BJ (cell line): ENCODE measurements around the gene PTGES. TPM values are rescaled to one million over a fixed set of nuclear protein-coding genes. Genes with fewer than 3 reads are reported as not detected.

Experiments
- CTCF ChIA-PET: fragments of 350-600 bp; formaldehyde crosslinking; extraction: SDS; loops from one replicate; lab custom pipeline; 2021; ENCODE audit warnings: antibody characterized with exemption, inconsistent platforms; lab: Yijun Ruan, JAX
- POLR2A ChIA-PET: fragments of 300-600 bp; sonication (Branson Sonifier 250); formaldehyde crosslinking; extraction: SDS; loops from one replicate; lab custom pipeline; 2021; ENCODE audit warnings: antibody characterized with exemption; lab: Charles Lee
- DNase-seq: peaks from one replicate; pipeline ENCODE4 v3.0.0-alpha.2; 2011; ENCODE audit warnings: low read depth
- H3K27me3 ChIP-seq: 2 replicates; pipeline ENCODE4 v1.6.0; 2011; ENCODE audit warnings: low read length; ENCODE audit not compliant: control insufficient read depth, insufficient read depth
- H3K36me3 ChIP-seq: 2 replicates; pipeline ENCODE4 v1.5.1; 2011; ENCODE audit warnings: low read length; ENCODE audit not compliant: control insufficient read depth, insufficient read depth
- H3K4me3 ChIP-seq: 2 replicates; pipeline ENCODE4 v1.5.1; 2011; ENCODE audit warnings: low read depth, mild to moderate bottlenecking, control low read depth, low read length
- polyA plus RNA-seq: library from polyadenylated mRNA; depleted of rRNA; stranded (reverse); fragments of >200 nt; gene quantifications from 2 replicates; pipeline ENCODE4 v1.2.3, GENCODE V29; 2011
- TF ChIP-seq, protein P1 (sequence below): IDR thresholded peaks from 2 replicates; pipeline ENCODE4 v1.5.1; 2011; ENCODE audit warnings: low read depth, mild to moderate bottlenecking, control low read depth, inconsistent platforms, low read length, moderate library complexity; ENCODE audit not compliant: insufficient read depth

The PTGES gene
- polyA plus RNA-seq, 1 experiment, result 16.4 TPM

DNA sequence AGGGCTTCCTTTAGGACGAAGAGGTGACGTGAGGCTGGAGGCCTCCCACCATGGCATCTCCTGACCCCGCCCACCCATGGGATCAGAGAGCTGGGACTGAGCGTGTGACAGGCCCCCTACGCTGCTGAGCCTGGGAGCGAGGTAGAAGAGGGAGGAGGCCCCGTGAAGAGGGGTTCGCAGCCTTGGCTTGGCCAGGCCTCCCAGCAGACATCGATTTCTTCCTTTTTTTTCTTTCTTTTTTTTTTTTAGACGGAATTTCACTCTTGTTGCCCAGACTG is 39.5 kb downstream of the PTGES start:
- CTCF ChIA-PET, result interaction anchor here (0.7 to 5.3 kb wide), 6 partner anchors 10 to 71 kb away, joined by 3 to 60 read pairs (median 5); partner anchors contain the start of gene ASB6
- Histone ChIP-seq H3K27me3 (no peaks in the 10 kb centered on the region), H3K36me3 (peaks cover 2% of the 10 kb centered on the region), H3K4me3 (no peak overlapping the region)
- POLR2A ChIA-PET, result interaction anchor here (0.6 kb wide), 2 partner anchors 15 to 539 kb away, joined by 5 to 20 read pairs; no protein-coding TSS in a partner anchor
- DNase-seq, result no peak
- TF ChIP-seq, protein P1, sequence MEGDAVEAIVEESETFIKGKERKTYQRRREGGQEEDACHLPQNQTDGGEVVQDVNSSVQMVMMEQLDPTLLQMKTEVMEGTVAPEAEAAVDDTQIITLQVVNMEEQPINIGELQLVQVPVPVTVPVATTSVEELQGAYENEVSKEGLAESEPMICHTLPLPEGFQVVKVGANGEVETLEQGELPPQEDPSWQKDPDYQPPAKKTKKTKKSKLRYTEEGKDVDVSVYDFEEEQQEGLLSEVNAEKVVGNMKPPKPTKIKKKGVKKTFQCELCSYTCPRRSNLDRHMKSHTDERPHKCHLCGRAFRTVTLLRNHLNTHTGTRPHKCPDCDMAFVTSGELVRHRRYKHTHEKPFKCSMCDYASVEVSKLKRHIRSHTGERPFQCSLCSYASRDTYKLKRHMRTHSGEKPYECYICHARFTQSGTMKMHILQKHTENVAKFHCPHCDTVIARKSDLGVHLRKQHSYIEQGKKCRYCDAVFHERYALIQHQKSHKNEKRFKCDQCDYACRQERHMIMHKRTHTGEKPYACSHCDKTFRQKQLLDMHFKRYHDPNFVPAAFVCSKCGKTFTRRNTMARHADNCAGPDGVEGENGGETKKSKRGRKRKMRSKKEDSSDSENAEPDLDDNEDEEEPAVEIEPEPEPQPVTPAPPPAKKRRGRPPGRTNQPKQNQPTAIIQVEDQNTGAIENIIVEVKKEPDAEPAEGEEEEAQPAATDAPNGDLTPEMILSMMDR, result no peak

DNA sequence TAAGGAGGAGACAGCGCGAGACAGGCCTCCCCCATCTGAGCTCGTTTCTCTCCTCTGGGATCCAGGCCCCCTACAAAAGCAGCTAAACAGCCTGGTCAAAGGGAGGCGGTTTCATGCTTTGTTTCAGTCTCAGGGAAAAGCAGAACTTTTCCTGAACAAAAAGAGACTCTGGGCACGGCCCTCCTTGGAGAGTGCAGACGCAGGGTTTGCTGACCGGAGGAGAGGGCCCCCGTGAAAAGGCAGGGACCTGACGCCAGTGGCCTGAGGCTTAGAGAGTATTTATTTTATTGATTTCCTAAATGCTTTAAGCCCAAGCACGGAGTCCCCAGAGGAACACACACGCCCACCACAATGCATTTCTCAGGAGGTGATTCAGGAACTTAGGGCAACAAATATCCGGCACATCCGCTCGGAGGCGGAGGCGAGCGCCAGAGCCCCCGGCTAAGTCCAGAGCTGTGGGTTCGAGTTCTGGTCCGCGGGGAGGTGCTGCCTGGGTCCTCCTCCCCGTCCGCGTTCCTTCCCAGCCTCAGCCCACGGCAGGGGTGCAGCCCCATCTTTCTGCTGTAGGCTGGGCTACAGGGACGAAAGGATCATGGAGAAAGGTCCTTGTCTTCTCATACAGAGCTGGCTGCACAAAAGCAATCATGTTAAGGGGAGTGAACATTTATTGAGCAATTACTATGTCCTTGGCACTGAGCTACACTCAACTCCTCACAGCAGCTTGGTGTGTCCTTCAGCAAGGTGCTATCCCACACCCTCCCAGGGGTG is 40.0 kb downstream of the PTGES start:
- TF ChIP-seq, protein P1, result 0 out of 2 replicates have a peak, but pooled peaks have one; percentile 13
- Histone ChIP-seq H3K4me3 (no peak overlapping the region), H3K36me3 (peaks cover 2% of the 10 kb centered on the region), H3K27me3 (no peaks in the 10 kb centered on the region)
- CTCF ChIA-PET, result interaction anchor here (0.7 to 5.3 kb wide), 9 partner anchors 8 to 71 kb away, joined by 3 to 60 read pairs (median 3); partner anchors contain the start of gene ASB6
- POLR2A ChIA-PET, result interaction anchor here (0.6 kb wide), 2 partner anchors 15 to 538 kb away, joined by 5 to 20 read pairs; no protein-coding TSS in a partner anchor
- DNase-seq, result peak; percentile 84

DNA sequence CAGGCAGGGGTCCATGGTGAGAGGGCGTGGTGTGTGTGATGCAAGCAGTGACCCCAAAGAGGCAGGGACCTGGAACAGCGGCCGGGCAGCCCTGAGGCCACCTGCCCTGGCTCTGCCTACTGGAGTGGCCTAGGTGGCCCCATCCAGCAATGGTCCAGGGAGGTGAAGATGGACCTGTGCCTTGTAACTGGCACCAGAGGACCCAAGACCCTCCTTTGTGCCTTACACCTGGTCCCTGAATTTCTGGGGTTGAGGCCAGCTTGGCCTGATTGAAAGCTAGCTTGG is 42.7 kb downstream of the PTGES start:
- no peak for DNase-seq
- CTCF ChIA-PET, result interaction anchor here (2.4 to 2.7 kb wide), 2 partner anchors 12 to 16 kb away, joined by 12 to 16 read pairs; no protein-coding TSS in a partner anchor
- TF ChIP-seq, protein P1, result no peak
- H3K4me3 ChIP-seq, result no peak overlapping the region
- POLR2A ChIA-PET, result no interaction called here
- no peaks in the 10 kb centered on the region for H3K27me3 ChIP-seq
- peaks cover 2% of the 10 kb centered on the region for H3K36me3 ChIP-seq

DNA sequence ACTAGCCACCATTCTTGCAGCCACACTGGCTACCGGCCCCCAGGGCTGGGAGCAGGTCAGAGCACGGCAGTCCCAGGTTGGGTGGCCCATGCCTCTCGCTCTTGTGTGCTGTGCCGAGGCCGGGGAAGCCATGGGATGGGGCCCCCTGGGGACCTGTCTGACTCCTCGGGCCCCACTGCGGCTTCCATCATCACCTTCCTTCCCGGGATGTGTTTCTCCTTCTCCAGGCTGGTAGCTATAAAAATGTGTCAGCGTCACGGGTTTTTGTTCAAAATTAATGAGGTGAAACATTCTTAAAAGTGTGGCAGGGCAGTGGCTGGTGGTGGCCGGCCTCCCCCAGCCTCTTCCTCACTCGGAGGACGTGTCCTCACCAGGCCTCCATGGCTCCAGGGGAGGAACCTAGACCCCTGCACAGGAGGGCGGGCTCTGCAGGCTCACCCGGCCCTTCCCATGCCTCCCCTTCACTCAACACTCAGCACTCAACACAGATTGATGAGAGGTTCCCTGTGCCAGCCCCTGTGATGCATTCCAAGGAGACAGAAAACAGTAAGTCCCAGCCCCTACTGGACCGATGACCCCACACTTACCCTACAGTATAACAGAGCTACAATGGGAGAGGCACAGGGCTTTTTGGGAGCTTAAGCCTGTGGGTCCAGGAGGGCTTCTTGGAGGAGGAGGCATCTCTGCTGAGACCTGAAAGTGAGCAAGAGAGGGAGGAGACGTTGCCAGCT is 43.2 kb downstream of the PTGES start:
- H3K36me3 ChIP-seq, result peaks cover 2% of the 10 kb centered on the region
- no peak for DNase-seq
- H3K4me3 ChIP-seq, result no peak overlapping the region
- POLR2A ChIA-PET, result no interaction called here
- TF ChIP-seq, protein P1, result no peak
- CTCF ChIA-PET, result interaction anchor here (2.4 to 2.7 kb wide), 2 partner anchors 12 to 17 kb away, joined by 12 to 16 read pairs; no protein-coding TSS in a partner anchor
- H3K27me3 ChIP-seq, result no peaks in the 10 kb centered on the region

DNA sequence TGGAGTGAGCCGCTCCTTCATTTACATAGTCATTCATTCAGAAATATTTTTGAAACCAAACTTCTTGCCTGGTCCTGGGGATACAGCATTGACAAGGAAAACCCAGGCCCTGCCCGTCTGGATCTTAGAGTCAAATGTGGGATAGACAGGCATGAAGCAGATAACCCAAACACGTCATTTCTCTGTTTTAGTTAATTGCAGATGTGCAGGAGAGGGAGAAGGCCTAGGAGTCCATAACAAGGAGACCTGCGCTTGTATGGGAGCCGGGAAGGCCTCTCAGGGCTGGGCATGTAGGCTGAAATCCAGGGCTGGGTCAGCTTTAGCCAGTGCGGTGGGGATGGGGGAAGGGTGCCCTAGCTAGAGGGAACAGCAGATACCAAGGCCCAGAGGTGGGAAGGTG is 44.0 kb downstream of the PTGES start:
- ChIA-PET CTCF (interaction anchor here (1.1 to 2.7 kb wide), 3 partner anchors 11 to 18 kb away, joined by 3 to 16 read pairs (median 12); no protein-coding TSS in a partner anchor), POLR2A (no interaction called here)
- H3K27me3 ChIP-seq, result no peaks in the 10 kb centered on the region

More for the DNA sequence above, 44.0 kb downstream of the PTGES start:
- TF ChIP-seq, protein P1, result no peak
- peaks cover 2% of the 10 kb centered on the region for H3K36me3 ChIP-seq
- no peak for DNase-seq
- no peak overlapping the region for H3K4me3 ChIP-seq
